HepG2 (cell line): ENCODE data around the gene CAMK4.

Source experiments
- BCLAF1 ChIP-seq: fragments of 450-650 bp; IDR thresholded peaks from 2 replicates; pipeline ENCODE4 v1.6.1; 2017; ENCODE audit warnings: mild to moderate bottlenecking
- ZFX ChIP-seq: sonication (generic); formaldehyde crosslinking; IDR thresholded peaks from 2 replicates; pipeline ENCODE4 v1.4.0; 2020; ENCODE audit warnings: mild to moderate bottlenecking, low read depth, missing genetic modification reagents, moderate library complexity

- TF ChIP-seq ZFX (no peak), BCLAF1 (no peak)
Measured at GRCh38 chr5:111211341-111211740, 12.8 kb upstream of the CAMK4 start.
